WTC11 (cell line): ENCODE measurements around the gene IL4I1. TPM values are rescaled to one million over a fixed set of nuclear protein-coding genes. Genes with fewer than 3 reads are reported as not detected.
A peak's percentile ranks its signal among the peaks of the same experiment; 100 is the strongest.

Experiments used
- AR ChIP-seq: fragments of 250-450 bp; sonication (Bioruptor Pico); IDR thresholded peaks from 2 replicates; pipeline ENCODE4 v1.9.0; 2021; ENCODE audit warnings: mild to moderate bottlenecking
- ATF3 ChIP-seq: sonication (generic); formaldehyde crosslinking; conservative IDR thresholded peaks from 2 replicates; pipeline ENCODE4 v1.8.1; 2022; ENCODE audit warnings: mild to moderate bottlenecking, missing genetic modification reagents
- CBFB ChIP-seq: sonication (generic); formaldehyde crosslinking; IDR thresholded peaks from 2 replicates; pipeline ENCODE4 v1.8.1; 2022; ENCODE audit warnings: mild to moderate bottlenecking, low read depth, missing genetic modification reagents
- E2F5 ChIP-seq: sonication (generic); formaldehyde crosslinking; IDR thresholded peaks from 2 replicates; pipeline ENCODE4 v1.8.1; 2022; ENCODE audit warnings: mild to moderate bottlenecking, moderate library complexity, missing genetic modification reagents
- FOXP1 ChIP-seq: sonication (generic); formaldehyde crosslinking; IDR thresholded peaks from 2 replicates; pipeline ENCODE4 v1.8.0; 2022; ENCODE audit warnings: missing genetic modification reagents, mild to moderate bottlenecking, moderate library complexity, borderline replicate concordance
- GRHL2 ChIP-seq: fragments of 250-450 bp; sonication (Bioruptor Pico); IDR thresholded peaks from 2 replicates; pipeline ENCODE4 v1.8.0; 2022; ENCODE audit warnings: mild to moderate bottlenecking, moderate library complexity; ENCODE audit not compliant: insufficient replicate concordance, severe bottlenecking
- HMGA2 ChIP-seq: fragments of 250-450 bp; sonication (Bioruptor Pico); IDR thresholded peaks from 2 replicates; pipeline ENCODE4 v1.4.0; 2021; ENCODE audit warnings: mild to moderate bottlenecking, moderate library complexity
- KAT7 ChIP-seq: sonication (generic); formaldehyde crosslinking; IDR thresholded peaks from 2 replicates; pipeline ENCODE4 v1.8.1; 2023; ENCODE audit warnings: missing genetic modification reagents, mild to moderate bottlenecking, borderline replicate concordance
- MLX ChIP-seq: sonication (generic); formaldehyde crosslinking; IDR thresholded peaks from 2 replicates; pipeline ENCODE4 v1.8.1; 2023; ENCODE audit warnings: mild to moderate bottlenecking, missing genetic modification reagents, moderate library complexity
- NFATC4 ChIP-seq: fragments of 250-450 bp; sonication (Bioruptor Pico); IDR thresholded peaks from 2 replicates; pipeline ENCODE4 v1.9.0; 2021; ENCODE audit warnings: mild to moderate bottlenecking
- NR1H2 ChIP-seq: sonication (generic); formaldehyde crosslinking; IDR thresholded peaks from 2 replicates; pipeline ENCODE4 v1.9.0; 2021; ENCODE audit warnings: mild to moderate bottlenecking, moderate library complexity, missing genetic modification reagents
- OVOL2 ChIP-seq: fragments of 250-450 bp; sonication (Bioruptor Pico); IDR thresholded peaks from 2 replicates; pipeline ENCODE4 v1.9.0; 2021; ENCODE audit warnings: mild to moderate bottlenecking, borderline replicate concordance
- SMAD3 ChIP-seq: sonication (generic); formaldehyde crosslinking; IDR thresholded peaks from 2 replicates; pipeline ENCODE4 v1.8.0; 2022; ENCODE audit warnings: missing genetic modification reagents, mild to moderate bottlenecking, borderline replicate concordance
- SMAD4 ChIP-seq: sonication (generic); formaldehyde crosslinking; IDR thresholded peaks from 2 replicates; pipeline ENCODE4 v1.8.0; 2022; ENCODE audit warnings: mild to moderate bottlenecking, missing genetic modification reagents
- ZMAT4 ChIP-seq: fragments of 250-450 bp; sonication (Bioruptor Pico); IDR thresholded peaks from 2 replicates; pipeline ENCODE4 v1.9.0; 2021; ENCODE audit warnings: mild to moderate bottlenecking
- ZNF317 ChIP-seq: sonication (generic); formaldehyde crosslinking; IDR thresholded peaks from 2 replicates; pipeline ENCODE4 v1.8.1; 2023; ENCODE audit warnings: low read depth, mild to moderate bottlenecking, moderate library complexity, missing genetic modification reagents, borderline replicate concordance
- ZNF416 ChIP-seq: fragments of 250-450 bp; sonication (Bioruptor Pico); IDR thresholded peaks from 2 replicates; pipeline ENCODE4 v1.9.0; 2021; ENCODE audit warnings: mild to moderate bottlenecking, inconsistent platforms
- ZNF423 ChIP-seq: fragments of 250-450 bp; sonication (Bioruptor Pico); IDR thresholded peaks from 2 replicates; pipeline ENCODE4 v2.1.2; 2022; ENCODE audit warnings: mild to moderate bottlenecking, moderate library complexity
- total RNA-seq: library from RNA; stranded (reverse); gene quantifications from 3 replicates; pipeline ENCODE4 v1.2.3, GENCODE V29; 2021
- TF ChIP-seq, protein P1 (sequence below): sonication (generic); formaldehyde crosslinking; IDR thresholded peaks from 2 replicates; pipeline ENCODE4 v1.8.1; 2023; ENCODE audit warnings: mild to moderate bottlenecking, missing genetic modification reagents, moderate library complexity
- TF ChIP-seq, protein P2 (sequence below): sonication (generic); formaldehyde crosslinking; IDR thresholded peaks from 2 replicates; pipeline ENCODE4 v1.8.0; 2022; ENCODE audit warnings: mild to moderate bottlenecking, missing genetic modification reagents
- TF ChIP-seq, protein P3 (sequence below): fragments of 250-450 bp; sonication (Bioruptor Pico); IDR thresholded peaks from 2 replicates; pipeline ENCODE4 v1.9.0; 2021; ENCODE audit warnings: moderate library complexity, mild to moderate bottlenecking, inconsistent platforms, borderline replicate concordance

Gene IL4I1
- total RNA-seq, 1 experiment from 2014 or later = 0.83 TPM

- no peak for TF ChIP-seq AR (CRISPR knock-in tag)
- TF ChIP-seq, protein P1, sequence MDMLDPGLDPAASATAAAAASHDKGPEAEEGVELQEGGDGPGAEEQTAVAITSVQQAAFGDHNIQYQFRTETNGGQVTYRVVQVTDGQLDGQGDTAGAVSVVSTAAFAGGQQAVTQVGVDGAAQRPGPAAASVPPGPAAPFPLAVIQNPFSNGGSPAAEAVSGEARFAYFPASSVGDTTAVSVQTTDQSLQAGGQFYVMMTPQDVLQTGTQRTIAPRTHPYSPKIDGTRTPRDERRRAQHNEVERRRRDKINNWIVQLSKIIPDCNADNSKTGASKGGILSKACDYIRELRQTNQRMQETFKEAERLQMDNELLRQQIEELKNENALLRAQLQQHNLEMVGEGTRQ = peak; percentile 99
- TF ChIP-seq ATF3 (CRISPR knock-in tag) = no peak
- TF ChIP-seq OVOL2 (CRISPR knock-in tag) = no peak
- TF ChIP-seq, protein P2, sequence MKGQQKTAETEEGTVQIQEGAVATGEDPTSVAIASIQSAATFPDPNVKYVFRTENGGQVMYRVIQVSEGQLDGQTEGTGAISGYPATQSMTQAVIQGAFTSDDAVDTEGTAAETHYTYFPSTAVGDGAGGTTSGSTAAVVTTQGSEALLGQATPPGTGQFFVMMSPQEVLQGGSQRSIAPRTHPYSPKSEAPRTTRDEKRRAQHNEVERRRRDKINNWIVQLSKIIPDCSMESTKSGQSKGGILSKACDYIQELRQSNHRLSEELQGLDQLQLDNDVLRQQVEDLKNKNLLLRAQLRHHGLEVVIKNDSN (CRISPR knock-in tag) = peak; percentile 99
- TF ChIP-seq, protein P3, sequence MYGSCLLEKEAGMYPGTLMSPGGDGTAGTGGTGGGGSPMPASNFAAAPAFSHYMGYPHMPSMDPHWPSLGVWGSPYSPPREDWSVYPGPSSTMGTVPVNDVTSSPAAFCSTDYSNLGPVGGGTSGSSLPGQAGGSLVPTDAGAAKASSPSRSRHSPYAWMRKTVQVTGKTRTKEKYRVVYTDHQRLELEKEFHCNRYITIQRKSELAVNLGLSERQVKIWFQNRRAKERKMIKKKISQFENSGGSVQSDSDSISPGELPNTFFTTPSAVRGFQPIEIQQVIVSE (CRISPR knock-in tag) = no peak
- TF ChIP-seq FOXP1 = no peak; the same call in 1 of the 2 replicates
- no peak for TF ChIP-seq SMAD4 (CRISPR knock-in tag)
- TF ChIP-seq ZMAT4 (CRISPR knock-in tag) = no peak
- no peak for TF ChIP-seq CBFB (CRISPR knock-in tag)
- TF ChIP-seq SMAD3 = no peak
- no peak for TF ChIP-seq ZNF317
- no peak for TF ChIP-seq NR1H2 (CRISPR knock-in tag)
- no peak for TF ChIP-seq ZNF416 (CRISPR knock-in tag)
- TF ChIP-seq KAT7 (CRISPR knock-in tag) = no peak
- no peak for TF ChIP-seq ZNF423 (CRISPR knock-in tag)
- no peak for TF ChIP-seq GRHL2
- no peak for TF ChIP-seq E2F5
- TF ChIP-seq NFATC4 = no peak
- no peak for TF ChIP-seq MLX (CRISPR knock-in tag)
- TF ChIP-seq HMGA2 (CRISPR knock-in tag) = no peak
Measured at GRCh38 chr19:49877020-49877878, 19.4 kb downstream of the IL4I1 start, which contains the start of the genes AKT1S1 and TBC1D17 (continued).
